ENCODE results near the gene UBAC1.
"Not testable (repeated sequence)": the region's sequence is repeated elsewhere in the genome, so short reads cannot be mapped to it uniquely, and the experiment has no call there.

UBAC1 gene

GRCh38 chr9:135949501-135950134 is 11.6 kb downstream of the UBAC1 start:
- in situ Hi-C loops (cut with HindIII; ENCODE audit: low pct_ligation_motif_present, low pct_unique_long_range_greater_than_20kb, low sequenced_read_pairs): no loop called here
- no peak for DNase-seq

- in situ Hi-C loops (cut with HindIII; ENCODE audit: low pct_ligation_motif_present, low pct_unique_long_range_greater_than_20kb, low sequenced_read_pairs): no loop called here
- no peak for DNase-seq
Observed at GRCh38 chr9:135948968-135949367, 12.2 kb downstream of the UBAC1 start.

GRCh38 chr9:135948446-135948845 is 12.7 kb downstream of the UBAC1 start:
- in situ Hi-C loops (cut with HindIII; ENCODE audit: low pct_ligation_motif_present, low pct_unique_long_range_greater_than_20kb, low sequenced_read_pairs): no loop called here

GRCh38 chr9:135947582-135947981 is 13.6 kb downstream of the UBAC1 start:
- in situ Hi-C loops (cut with HindIII; ENCODE audit: low pct_ligation_motif_present, low pct_unique_long_range_greater_than_20kb, low sequenced_read_pairs): no loop called here
- no peak for DNase-seq

More at GRCh38 chr9:135948446-135948845, 12.7 kb downstream of the UBAC1 start:
- no peak for DNase-seq

GRCh38 chr9:135947105-135947504 is 14.1 kb downstream of the UBAC1 start:
- in situ Hi-C loops (cut with HindIII; ENCODE audit: low pct_ligation_motif_present, low pct_unique_long_range_greater_than_20kb, low sequenced_read_pairs): not testable (repeated sequence)

GRCh38 chr9:135946392-135946994 is 14.7 kb downstream of the UBAC1 start:
- in situ Hi-C loops (cut with HindIII; ENCODE audit: low pct_ligation_motif_present, low pct_unique_long_range_greater_than_20kb, low sequenced_read_pairs): no loop called here
- no peak for DNase-seq

More at GRCh38 chr9:135947105-135947504, 14.1 kb downstream of the UBAC1 start:
- DNase-seq: not testable (repeated sequence)

- in situ Hi-C loops (cut with HindIII; ENCODE audit: low pct_ligation_motif_present, low pct_unique_long_range_greater_than_20kb, low sequenced_read_pairs): no loop called here
- DNase-seq: no peak
Observed at GRCh38 chr9:135945969-135946368, 15.2 kb downstream of the UBAC1 start.

GRCh38 chr9:135944444-135945252 is 16.5 kb downstream of the UBAC1 start:
- no peak for DNase-seq
- in situ Hi-C loops (cut with HindIII; ENCODE audit: low pct_ligation_motif_present, low pct_unique_long_range_greater_than_20kb, low sequenced_read_pairs): no loop called here

- in situ Hi-C loops (cut with HindIII; ENCODE audit: low pct_ligation_motif_present, low pct_unique_long_range_greater_than_20kb, low sequenced_read_pairs); DNase-seq: not testable (repeated sequence)
Observed at GRCh38 chr9:135943604-135944003, 17.6 kb downstream of the UBAC1 start.

GRCh38 chr9:135941288-135941995 is 19.7 kb downstream of the UBAC1 start:
- in situ Hi-C loops (cut with HindIII; ENCODE audit: low pct_ligation_motif_present, low pct_unique_long_range_greater_than_20kb, low sequenced_read_pairs): no loop called here
- no peak for DNase-seq

GRCh38 chr9:135939351-135940265 is 21.6 kb downstream of the UBAC1 start:
- DNase-seq: no peak
- in situ Hi-C loops (cut with HindIII; ENCODE audit: low pct_ligation_motif_present, low pct_unique_long_range_greater_than_20kb, low sequenced_read_pairs): no loop called here

GRCh38 chr9:135937521-135938489 is 23.4 kb downstream of the UBAC1 start:
- in situ Hi-C loops (cut with HindIII; ENCODE audit: low pct_ligation_motif_present, low pct_unique_long_range_greater_than_20kb, low sequenced_read_pairs): no loop called here
- no peak for DNase-seq

GRCh38 chr9:135933114-135933513 is 28.1 kb downstream of the UBAC1 start:
- in situ Hi-C loops (cut with HindIII; ENCODE audit: low pct_ligation_motif_present, low pct_unique_long_range_greater_than_20kb, low sequenced_read_pairs): no loop called here
- DNase-seq: no peak

GRCh38 chr9:135932656-135933055 is 28.5 kb downstream of the UBAC1 start:
- DNase-seq: no peak
- in situ Hi-C loops (cut with HindIII; ENCODE audit: low pct_ligation_motif_present, low pct_unique_long_range_greater_than_20kb, low sequenced_read_pairs): no loop called here

- DNase-seq: no peak
- in situ Hi-C loops (cut with HindIII; ENCODE audit: low pct_ligation_motif_present, low pct_unique_long_range_greater_than_20kb, low sequenced_read_pairs): no loop called here
Observed at GRCh38 chr9:135931349-135931820, 29.8 kb downstream of the UBAC1 start.

GRCh38 chr9:135930446-135931345 is 30.5 kb downstream of the UBAC1 start:
- DNase-seq: no peak
- in situ Hi-C loops (cut with HindIII; ENCODE audit: low pct_ligation_motif_present, low pct_unique_long_range_greater_than_20kb, low sequenced_read_pairs): no loop called here

All from ACHN (cell line).